ENCODE results near the gene VPS35L. TPM values are rescaled to one million over a fixed set of nuclear protein-coding genes. Genes with fewer than 3 reads are reported as not detected.
A peak's percentile ranks its signal among the peaks of the same experiment; 100 is the strongest.

Gene VPS35L
- total RNA-seq, 1 experiment from 2014 or later: 11.7 TPM

GRCh38 chr16:19691161-19691711 lies 135.7 kb downstream of the VPS35L start:
- intact Hi-C loops (cut with micrococcal nuclease; ENCODE audit: unreplicated experiment): no loop called here
- H3K9me2 ChIP-seq (ENCODE audit: insufficient read depth): no peaks in the 10 kb centered on the region
- no peak overlapping the region for H2AFZ ChIP-seq

GRCh38 chr16:19694989-19695388 lies 139.5 kb downstream of the VPS35L start:
- H3K9me2 ChIP-seq (ENCODE audit: insufficient read depth): no peaks in the 10 kb centered on the region
- CTCF ChIA-PET: no interaction called here
- POLR2A ChIA-PET (ENCODE audit: unreplicated experiment): interaction anchor here (0.6 kb wide), 2 partner anchors 54 to 67 kb away, joined by 7 read pairs; no protein-coding TSS in a partner anchor
- H3K27me3 ChIP-seq (ENCODE audit: insufficient read depth, low read depth): no peaks in the 10 kb centered on the region
- H3K4me1 ChIP-seq (replicated peaks; ENCODE audit: insufficient read depth): peaks cover 11% of the 10 kb centered on the region; the same call in 1 of the 2 replicates
- H3K36me3 ChIP-seq (ENCODE audit: low read depth): peaks cover 8% of the 10 kb centered on the region; the same call in 1 of the 2 replicates
- H3K9me3 ChIP-seq (ENCODE audit: insufficient read depth, low read depth): peaks cover 15% of the 10 kb centered on the region; the same call in 1 of the 2 replicates
- peaks cover 10% of the 10 kb centered on the region; the same call in 1 of the 2 replicates for H3F3A ChIP-seq (ENCODE audit: insufficient read depth, low read depth)
- no TSS peak for BruUV-seq (replicated peaks)
- no peaks in the 10 kb centered on the region for H4K20me1 ChIP-seq (ENCODE audit: insufficient read depth)
- DNase-seq: no peak
- H3K27ac ChIP-seq: no peak overlapping the region
- no peak overlapping the region for H3K4me2 ChIP-seq
- H3K4me3 ChIP-seq: no peak overlapping the region
- TF ChIP-seq EZH2 (IDR thresholded peaks at IDR 0.05; ENCODE audit: low read depth) (no peak), CTCF (conservative IDR thresholded peaks at IDR 0.05) (no peak)
- 0 out of 2 replicates have a peak, but pooled peaks cover 8% of the 10 kb centered on the region for H3K79me2 ChIP-seq (ENCODE audit: low read depth)
- intact Hi-C loops (cut with micrococcal nuclease; ENCODE audit: unreplicated experiment): no loop called here
- H2AFZ ChIP-seq: no peak overlapping the region

More at GRCh38 chr16:19691161-19691711, 135.7 kb downstream of the VPS35L start:
- peaks cover 4% of the 10 kb centered on the region; the same call in 1 of the 2 replicates for H3K4me1 ChIP-seq (replicated peaks; ENCODE audit: insufficient read depth)
- no peak for DNase-seq
- TF ChIP-seq EZH2 (IDR thresholded peaks at IDR 0.05; ENCODE audit: low read depth) (no peak), CTCF (conservative IDR thresholded peaks at IDR 0.05) (no peak)
- no peak overlapping the region for H3K4me3 ChIP-seq
- no peak overlapping the region for H3K4me2 ChIP-seq
- H3K36me3 ChIP-seq (ENCODE audit: low read depth): no peaks in the 10 kb centered on the region
- BruUV-seq (replicated peaks): no TSS peak
- no peaks in the 10 kb centered on the region for H3K27me3 ChIP-seq (ENCODE audit: insufficient read depth, low read depth)
- no peaks in the 10 kb centered on the region; the same call in 1 of the 2 replicates for H3K9me3 ChIP-seq (ENCODE audit: insufficient read depth, low read depth)
- POLR2A ChIA-PET (ENCODE audit: unreplicated experiment): no interaction called here
- H3K79me2 ChIP-seq (ENCODE audit: low read depth): no peaks in the 10 kb centered on the region
- no peaks in the 10 kb centered on the region for H4K20me1 ChIP-seq (ENCODE audit: insufficient read depth)
- 0 out of 2 replicates have a peak, but pooled peaks cover 1% of the 10 kb centered on the region for H3F3A ChIP-seq (ENCODE audit: insufficient read depth, low read depth)
- CTCF ChIA-PET: no interaction called here
- H3K27ac ChIP-seq: no peak overlapping the region

GRCh38 chr16:19696328-19696727 lies 140.8 kb downstream of the VPS35L start:
- peak; percentile 56 to 80 for DNase-seq
- Histone ChIP-seq H3K27ac (no peak overlapping the region), H3K9me2 (ENCODE audit: insufficient read depth) (no peaks in the 10 kb centered on the region), H3K4me3 (no peak overlapping the region), H3K27me3 (ENCODE audit: insufficient read depth, low read depth) (no peaks in the 10 kb centered on the region), H3K4me1 (replicated peaks; ENCODE audit: insufficient read depth) (peaks cover 22% of the 10 kb centered on the region), H2AFZ (no peak overlapping the region), H3K36me3 (ENCODE audit: low read depth) (peaks cover 18% of the 10 kb centered on the region), H3F3A (ENCODE audit: insufficient read depth, low read depth) (peaks cover 24% of the 10 kb centered on the region), H3K4me2 (no peak overlapping the region), H3K9me3 (ENCODE audit: insufficient read depth, low read depth) (peaks cover 15% of the 10 kb centered on the region; the same call in 1 of the 2 replicates), H3K79me2 (ENCODE audit: low read depth) (0 out of 2 replicates have a peak, but pooled peaks cover 8% of the 10 kb centered on the region), H4K20me1 (ENCODE audit: insufficient read depth) (no peaks in the 10 kb centered on the region)
- CTCF ChIA-PET: interaction anchor here (0.9 to 1.4 kb wide), 3 partner anchors 16 to 188 kb away, joined by 3 to 4 read pairs (median 4); partner anchors contain the start of gene GPRC5B
- intact Hi-C loops (cut with micrococcal nuclease; ENCODE audit: unreplicated experiment): loop anchor here (1.0 kb wide), 1 partner anchor 91 kb away; no protein-coding TSS in a partner anchor
- POLR2A ChIA-PET (ENCODE audit: unreplicated experiment): interaction anchor here (0.6 to 1.1 kb wide), 4 partner anchors 22 to 366 kb away, joined by 3 to 14 read pairs (median 4); no protein-coding TSS in a partner anchor
- TF ChIP-seq EZH2 (IDR thresholded peaks at IDR 0.05; ENCODE audit: low read depth) (no peak), CTCF (conservative IDR thresholded peaks at IDR 0.05) (no peak)
- no TSS peak for BruUV-seq (replicated peaks)
